Glutamatergic neuron (in vitro differentiated cells): ENCODE data around the gene SUGCT. TPM values are rescaled to one million over a fixed set of nuclear protein-coding genes. Genes with fewer than 3 reads are reported as not detected.

Source experiments
- DNase-seq: peaks from one replicate; pipeline ENCODE4 v3.0.0; 2022
- H3K27ac Mint-ChIP-seq: one replicate; pipeline ENCODE4 v1.8.0; 2020; ENCODE audit warnings: mild to moderate bottlenecking, mixed read lengths, inconsistent platforms; ENCODE audit not compliant: unreplicated experiment
- H3K27me3 Mint-ChIP-seq: one replicate; pipeline ENCODE4 v1.8.0; 2020; ENCODE audit warnings: mild to moderate bottlenecking, moderate library complexity, mixed read lengths, inconsistent platforms; ENCODE audit not compliant: unreplicated experiment
- H3K36me3 Mint-ChIP-seq: one replicate; pipeline ENCODE4 v1.8.0; 2020; ENCODE audit warnings: mild to moderate bottlenecking, mixed read lengths, inconsistent platforms; ENCODE audit not compliant: unreplicated experiment
- H3K4me1 Mint-ChIP-seq: one replicate; pipeline ENCODE4 v1.8.0; 2020; ENCODE audit warnings: mild to moderate bottlenecking, low read depth, mixed read lengths, inconsistent platforms; ENCODE audit not compliant: unreplicated experiment
- H3K4me3 Mint-ChIP-seq: one replicate; pipeline ENCODE4 v1.8.0; 2020; ENCODE audit warnings: mild to moderate bottlenecking, mixed read lengths, inconsistent platforms; ENCODE audit not compliant: unreplicated experiment
- H3K9me3 Mint-ChIP-seq: one replicate; pipeline ENCODE4 v1.8.0; 2020; ENCODE audit warnings: mild to moderate bottlenecking, moderate library complexity, mixed read lengths, inconsistent platforms; ENCODE audit not compliant: unreplicated experiment
- total RNA-seq: library from RNA; stranded (reverse); fragmentation: NEBNext Ultra II Directional; extraction: Animal tissue kit (Norgen Biotek cat#: 25700); gene quantifications from one replicate; pipeline ENCODE4 v1.2.1, GENCODE V29; 2021; ENCODE audit not compliant: unreplicated experiment
- TF ChIP-seq, protein P1 (sequence below): fragments of 200-600 bp; sonication (generic); IDR thresholded peaks from one replicate; pipeline ENCODE4 v1.5.0; 2021; ENCODE audit not compliant: partially characterized antibody, unreplicated experiment

Gene SUGCT
- total RNA-seq, 1 donor from 2014 or later, result 1.2 TPM

DNA sequence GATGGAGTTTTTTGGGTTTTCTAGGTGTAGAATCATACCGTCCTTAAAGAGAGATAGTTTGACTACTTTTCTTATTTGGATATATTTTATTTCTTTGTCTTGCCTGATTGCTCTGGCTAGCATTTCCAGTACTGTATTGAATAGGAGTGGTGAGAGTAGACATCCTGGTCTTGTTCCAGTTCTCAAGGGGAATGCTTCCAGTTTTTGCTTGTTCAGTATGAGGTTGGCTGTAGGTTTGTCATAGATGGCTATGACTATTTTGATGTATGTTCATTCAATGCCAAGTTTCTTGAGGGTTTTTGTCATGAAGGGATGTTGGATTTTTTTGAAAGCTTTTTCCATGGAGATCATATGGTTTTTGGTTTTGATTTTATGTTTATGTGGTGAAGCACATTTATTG, 676.9 kb downstream of the SUGCT start:
- no peak for DNase-seq
- TF ChIP-seq, protein P1, sequence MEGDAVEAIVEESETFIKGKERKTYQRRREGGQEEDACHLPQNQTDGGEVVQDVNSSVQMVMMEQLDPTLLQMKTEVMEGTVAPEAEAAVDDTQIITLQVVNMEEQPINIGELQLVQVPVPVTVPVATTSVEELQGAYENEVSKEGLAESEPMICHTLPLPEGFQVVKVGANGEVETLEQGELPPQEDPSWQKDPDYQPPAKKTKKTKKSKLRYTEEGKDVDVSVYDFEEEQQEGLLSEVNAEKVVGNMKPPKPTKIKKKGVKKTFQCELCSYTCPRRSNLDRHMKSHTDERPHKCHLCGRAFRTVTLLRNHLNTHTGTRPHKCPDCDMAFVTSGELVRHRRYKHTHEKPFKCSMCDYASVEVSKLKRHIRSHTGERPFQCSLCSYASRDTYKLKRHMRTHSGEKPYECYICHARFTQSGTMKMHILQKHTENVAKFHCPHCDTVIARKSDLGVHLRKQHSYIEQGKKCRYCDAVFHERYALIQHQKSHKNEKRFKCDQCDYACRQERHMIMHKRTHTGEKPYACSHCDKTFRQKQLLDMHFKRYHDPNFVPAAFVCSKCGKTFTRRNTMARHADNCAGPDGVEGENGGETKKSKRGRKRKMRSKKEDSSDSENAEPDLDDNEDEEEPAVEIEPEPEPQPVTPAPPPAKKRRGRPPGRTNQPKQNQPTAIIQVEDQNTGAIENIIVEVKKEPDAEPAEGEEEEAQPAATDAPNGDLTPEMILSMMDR, result no peak
- Mint-ChIP-seq H3K27ac (no peak overlapping the region), H3K27me3 (no peaks in the 10 kb centered on the region), H3K9me3 (peaks cover 3% of the 10 kb centered on the region), H3K4me3 (no peak overlapping the region), H3K36me3 (peaks cover 10% of the 10 kb centered on the region), H3K4me1 (no peaks in the 10 kb centered on the region)

- peaks cover 10% of the 10 kb centered on the region for H3K36me3 Mint-ChIP-seq
- H3K4me1 Mint-ChIP-seq, result no peaks in the 10 kb centered on the region
- H3K27ac Mint-ChIP-seq, result no peak overlapping the region
- no peak for DNase-seq
- no peaks in the 10 kb centered on the region for H3K27me3 Mint-ChIP-seq
- no peak overlapping the region for H3K4me3 Mint-ChIP-seq
- TF ChIP-seq, protein P1, result no peak
- H3K9me3 Mint-ChIP-seq, result peaks cover 3% of the 10 kb centered on the region
Observed at GRCh38 chr7:40815022-40815421, 680.2 kb downstream of the SUGCT start.

DNA sequence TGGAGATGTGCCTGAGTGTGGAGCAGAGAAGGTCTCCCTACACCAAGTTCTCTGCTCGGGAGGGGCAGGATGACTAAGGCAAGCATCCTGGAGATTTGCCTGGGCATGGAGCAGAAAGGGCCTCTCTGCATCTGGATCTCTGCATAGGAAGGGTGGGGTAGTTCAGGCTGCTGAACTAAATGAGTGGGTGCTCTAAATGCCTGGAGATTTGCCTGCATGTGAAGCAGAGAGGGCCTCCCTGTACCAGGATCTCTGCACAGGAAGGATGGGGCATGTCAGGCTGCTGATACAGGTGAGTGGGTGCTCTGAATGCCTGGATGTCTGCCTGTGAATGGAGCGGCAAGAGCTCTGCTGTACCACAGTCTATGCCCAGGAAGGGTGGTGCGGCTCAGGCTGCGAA, 680.7 kb downstream of the SUGCT start:
- Mint-ChIP-seq H3K9me3 (peaks cover 3% of the 10 kb centered on the region), H3K27ac (no peak overlapping the region)

GRCh38 chr7:40822861-40823260, 688.1 kb downstream of the SUGCT start:
- Mint-ChIP-seq H3K27me3 (peaks cover 2% of the 10 kb centered on the region), H3K4me3 (no peak overlapping the region), H3K36me3 (no peaks in the 10 kb centered on the region), H3K4me1 (peaks cover 5% of the 10 kb centered on the region), H3K9me3 (no peaks in the 10 kb centered on the region), H3K27ac (no peak overlapping the region)
- DNase-seq, result no peak
- TF ChIP-seq, protein P1, result no peak

More for the DNA sequence above, 680.7 kb downstream of the SUGCT start:
- no peaks in the 10 kb centered on the region for H3K4me1 Mint-ChIP-seq
- no peak overlapping the region for H3K4me3 Mint-ChIP-seq
- no peak for DNase-seq
- H3K36me3 Mint-ChIP-seq, result peaks cover 10% of the 10 kb centered on the region
- TF ChIP-seq, protein P1, result no peak
- H3K27me3 Mint-ChIP-seq, result no peaks in the 10 kb centered on the region

DNA sequence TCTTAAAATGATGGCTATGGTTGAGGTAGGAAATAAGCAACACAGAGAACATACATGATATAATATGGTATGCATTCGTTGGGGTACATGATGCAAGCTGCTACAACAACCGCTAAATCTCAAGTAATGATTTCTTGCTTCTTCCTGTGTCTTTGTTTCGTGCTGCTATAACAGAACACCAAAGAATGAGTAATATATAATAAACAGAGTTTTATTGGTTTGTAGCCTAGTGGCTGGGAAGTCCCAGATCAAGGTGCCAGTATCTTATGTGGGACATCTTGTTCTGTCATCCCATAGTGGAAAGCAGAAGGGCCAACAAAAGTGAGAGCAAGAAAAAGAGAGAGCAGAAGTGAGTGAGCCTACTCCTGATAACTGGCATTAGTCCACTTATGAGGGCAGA, 689.7 kb downstream of the SUGCT start:
- TF ChIP-seq, protein P1, result no peak
- Mint-ChIP-seq H3K4me1 (peaks cover 5% of the 10 kb centered on the region), H3K27me3 (peaks cover 2% of the 10 kb centered on the region), H3K36me3 (no peaks in the 10 kb centered on the region), H3K4me3 (no peak overlapping the region), H3K9me3 (no peaks in the 10 kb centered on the region), H3K27ac (no peak overlapping the region)
- DNase-seq, result no peak
